Measurements from ENCODE around the gene CALN1. TPM values are rescaled to one million over a fixed set of nuclear protein-coding genes. Genes with fewer than 3 reads are reported as not detected.

The CALN1 gene
- total RNA-seq, 1 donor = not detected

GRCh38 chr7:72411419-72411818 lies 719 bp downstream of the CALN1 start:
- no peak for DNase-seq (ENCODE audit: low read depth)
- H3K4me3 ChIP-seq (ENCODE audit: low read depth, low read length) = no peak overlapping the region
- TF ChIP-seq CTCF (IDR thresholded peaks at IDR 0.05; ENCODE audit: insufficient read depth, low read length) = no peak

- H3K4me3 ChIP-seq (ENCODE audit: low read depth, low read length) = no peak overlapping the region
- no peak for DNase-seq (ENCODE audit: low read depth)
- no peak for TF ChIP-seq CTCF (IDR thresholded peaks at IDR 0.05; ENCODE audit: insufficient read depth, low read length)
These were observed 2.5 kb downstream of the CALN1 start for GRCh38 chr7:72409638-72410015.

- DNase-seq (ENCODE audit: low read depth) = no peak
- H3K4me3 ChIP-seq (ENCODE audit: low read depth, low read length) = no peak overlapping the region
- no peak for TF ChIP-seq CTCF (IDR thresholded peaks at IDR 0.05; ENCODE audit: insufficient read depth, low read length)
These were observed 3.0 kb downstream of the CALN1 start for GRCh38 chr7:72408966-72409637.

- H3K4me3 ChIP-seq (ENCODE audit: low read depth, low read length) = no peak overlapping the region
- no peak for TF ChIP-seq CTCF (IDR thresholded peaks at IDR 0.05; ENCODE audit: insufficient read depth, low read length)
- no peak for DNase-seq (ENCODE audit: low read depth)
These were observed 5.2 kb downstream of the CALN1 start for GRCh38 chr7:72406820-72407403.

GRCh38 chr7:72405871-72406270 lies 6.3 kb downstream of the CALN1 start:
- H3K4me3 ChIP-seq (ENCODE audit: low read depth, low read length) = no peak overlapping the region
- DNase-seq (ENCODE audit: low read depth) = no peak
- no peak for TF ChIP-seq CTCF (IDR thresholded peaks at IDR 0.05; ENCODE audit: insufficient read depth, low read length)

- H3K4me3 ChIP-seq (ENCODE audit: low read depth, low read length) = no peak overlapping the region
- DNase-seq (ENCODE audit: low read depth) = no peak
- TF ChIP-seq CTCF (IDR thresholded peaks at IDR 0.05; ENCODE audit: insufficient read depth, low read length) = no peak
These were observed 6.7 kb downstream of the CALN1 start for GRCh38 chr7:72405418-72405817.

GRCh38 chr7:72404743-72405142 lies 7.4 kb downstream of the CALN1 start:
- no peak overlapping the region for H3K4me3 ChIP-seq (ENCODE audit: low read depth, low read length)
- no peak for TF ChIP-seq CTCF (IDR thresholded peaks at IDR 0.05; ENCODE audit: insufficient read depth, low read length)
- DNase-seq (ENCODE audit: low read depth) = no peak

Data from fibroblast of the aortic adventitia (primary cell).